GM21576 (cell line): Measurements from ENCODE around the gene DIP2C.
"Not testable (repeated sequence)": the region's sequence is repeated elsewhere in the genome, so short reads cannot be mapped to it uniquely, and the experiment has no call there.

Experiments
- ATAC-seq: cut with Tn5 transposase; IDR thresholded peaks from one replicate; pipeline ENCODE4 v1.9.1; 2021; ENCODE audit warnings: mild to moderate bottlenecking, moderate library complexity; ENCODE audit not compliant: unreplicated experiment

The DIP2C gene

DNA sequence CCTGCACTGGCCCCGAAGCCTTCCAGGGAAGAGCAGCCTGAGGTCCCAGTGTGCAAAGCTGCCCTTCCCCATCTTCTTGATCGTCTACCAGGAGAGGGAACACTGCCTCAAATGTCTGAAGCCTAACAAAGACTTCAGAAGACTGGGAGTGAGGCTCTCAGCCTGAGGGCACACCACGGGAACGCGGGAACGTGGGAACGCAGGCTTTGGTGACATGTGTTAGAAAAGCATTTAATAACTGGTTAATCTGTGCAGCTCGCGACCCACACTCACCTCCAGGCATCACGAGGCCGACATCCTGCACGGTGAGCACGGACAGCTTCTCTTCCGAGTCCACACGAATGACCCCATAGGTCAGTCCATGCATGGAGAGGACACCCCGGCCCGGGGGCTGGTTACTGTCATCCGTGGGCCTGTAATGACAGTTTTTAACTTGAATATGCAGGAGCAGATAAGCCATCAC, 320.2 kb downstream of the DIP2C start:
- ATAC-seq: no peak

DNA sequence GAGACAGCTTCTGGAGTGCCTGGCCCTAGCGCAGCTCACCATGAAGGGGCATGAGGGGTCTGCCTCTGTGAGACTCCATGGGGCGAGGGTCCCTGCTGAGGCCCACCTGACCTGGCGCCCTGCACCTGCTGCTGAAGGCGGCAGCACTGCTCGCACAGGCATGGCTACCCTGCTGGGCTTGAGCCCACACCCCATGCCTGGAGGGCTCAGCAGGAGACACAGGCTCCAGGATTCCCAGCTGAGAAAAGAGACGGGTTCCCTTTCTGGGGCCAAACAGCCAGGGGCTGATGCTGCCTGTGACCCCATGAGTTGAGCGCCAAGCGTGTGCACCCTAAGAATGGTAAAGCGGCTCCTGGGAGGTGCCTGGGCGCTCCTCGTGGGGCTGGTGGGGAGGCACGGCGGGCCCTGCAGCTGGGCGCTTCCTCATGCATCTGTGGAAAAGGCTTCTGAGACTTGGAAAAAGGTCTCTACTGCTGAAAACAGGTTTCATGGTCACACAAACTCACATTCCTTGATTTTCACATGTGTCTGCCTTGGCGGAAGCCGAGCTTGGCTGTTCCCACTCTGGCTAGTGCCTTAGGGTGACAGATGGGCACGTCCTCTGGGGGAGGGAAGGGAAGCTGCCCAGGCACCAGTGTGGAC, 320.8 kb downstream of the DIP2C start:
- no peak for ATAC-seq

DNA sequence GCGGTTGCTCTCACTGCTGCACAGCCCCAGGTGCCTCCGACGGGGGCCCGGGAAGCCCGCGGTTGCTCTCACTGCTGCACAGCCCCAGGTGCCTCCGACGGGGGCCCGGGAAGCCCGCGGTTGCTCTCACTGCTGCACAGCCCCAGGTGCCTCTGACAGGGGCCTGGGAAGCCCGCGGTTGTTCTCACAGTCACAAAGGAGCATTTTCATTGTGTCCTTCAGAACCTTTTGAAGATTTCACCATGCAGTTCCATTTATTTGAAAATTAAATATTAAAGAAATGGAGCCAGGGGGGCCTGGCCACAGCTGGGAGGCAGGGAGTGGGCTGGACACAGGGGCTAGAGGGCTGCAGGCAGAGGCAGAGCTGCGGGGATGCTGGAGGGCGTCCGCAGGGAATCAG, 321.4 kb downstream of the DIP2C start:
- ATAC-seq: not testable (repeated sequence)

- ATAC-seq: no peak
These were observed 321.8 kb downstream of the DIP2C start for GRCh38 chr10:367636-368035.

GRCh38 chr10:366186-366585, 323.3 kb downstream of the DIP2C start:
- no peak for ATAC-seq

- ATAC-seq: no peak
These were observed 325.1 kb downstream of the DIP2C start for GRCh38 chr10:364267-364775.

DNA sequence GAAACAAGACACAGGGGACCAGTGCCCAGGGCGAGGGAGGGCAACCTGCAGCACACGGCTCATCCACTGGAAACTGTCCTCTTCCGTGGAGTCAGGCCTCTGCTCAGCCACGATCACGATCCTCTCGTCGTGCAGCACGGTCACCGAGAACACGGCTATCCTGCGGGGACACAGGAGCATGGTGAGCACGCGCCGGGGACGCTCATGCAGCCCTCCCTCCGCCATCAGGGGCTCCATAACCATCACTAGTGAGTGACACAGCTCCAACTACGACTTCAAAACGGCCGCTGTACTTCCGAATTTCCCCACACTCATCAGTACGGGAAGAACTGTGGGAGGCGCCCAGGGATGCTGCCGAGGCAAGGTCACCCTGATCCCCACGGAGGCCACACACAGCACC, 326.3 kb downstream of the DIP2C start:
- no peak for ATAC-seq

DNA sequence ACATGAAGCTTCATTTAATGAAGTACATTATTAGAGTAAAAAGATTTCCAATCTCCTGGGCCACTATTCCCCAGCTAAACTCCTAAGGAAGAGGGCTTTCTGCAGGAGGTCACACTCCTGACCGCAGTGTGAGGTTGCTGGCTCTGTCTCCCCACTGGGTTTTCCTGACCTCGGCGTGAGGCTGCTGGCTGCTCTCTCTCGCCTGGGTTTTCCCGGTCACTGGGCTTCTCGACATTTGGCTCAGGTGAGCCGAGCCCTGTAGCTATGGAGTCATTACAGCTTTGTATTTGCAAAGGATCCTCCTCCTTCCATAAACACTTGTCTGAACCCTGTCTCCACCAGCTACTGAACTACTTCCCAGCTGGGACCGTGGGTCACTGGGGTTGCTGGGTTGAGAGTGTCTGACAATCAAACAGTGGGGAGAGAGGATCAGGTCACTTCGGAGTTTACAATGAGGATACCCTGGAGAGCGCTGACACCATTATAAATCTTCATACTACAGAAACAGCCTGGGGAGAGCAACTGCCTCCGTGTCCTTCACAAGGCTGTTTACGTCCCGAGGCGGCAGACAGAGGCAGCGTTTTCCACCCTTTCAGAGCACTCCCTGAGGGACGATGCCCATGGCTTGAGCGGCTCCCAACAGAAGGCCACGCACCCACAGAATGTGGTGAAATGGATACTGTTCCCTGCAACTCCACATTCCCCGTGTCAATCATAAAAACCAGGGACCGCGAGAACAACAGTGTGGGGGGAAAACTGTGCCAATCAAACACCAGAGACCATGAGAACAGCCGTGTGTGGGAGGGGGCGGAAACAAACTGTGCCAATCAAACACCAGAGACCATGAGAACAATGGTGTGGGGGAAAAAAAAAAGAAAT, 328.0 kb downstream of the DIP2C start:
- ATAC-seq: no peak

DNA sequence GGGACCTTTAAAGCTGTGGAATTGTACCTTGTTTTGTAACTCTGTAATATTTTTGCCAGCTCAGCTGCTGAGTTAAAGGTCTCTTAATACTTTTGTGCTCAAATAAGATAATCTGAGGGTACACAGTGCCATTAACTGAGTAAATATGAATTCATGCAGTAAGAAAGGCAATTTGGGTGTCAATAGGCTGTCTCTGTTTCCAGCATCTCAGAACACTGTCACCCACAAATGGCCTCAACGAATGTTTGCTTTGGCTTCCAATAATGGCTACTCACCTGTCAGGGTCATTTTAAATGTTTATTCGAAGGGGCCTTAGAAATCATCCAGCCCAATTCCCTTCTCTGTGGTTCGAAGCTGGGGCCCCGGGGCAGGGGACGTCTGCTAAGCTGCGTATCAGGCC, 328.8 kb downstream of the DIP2C start:
- ATAC-seq: no peak

DNA sequence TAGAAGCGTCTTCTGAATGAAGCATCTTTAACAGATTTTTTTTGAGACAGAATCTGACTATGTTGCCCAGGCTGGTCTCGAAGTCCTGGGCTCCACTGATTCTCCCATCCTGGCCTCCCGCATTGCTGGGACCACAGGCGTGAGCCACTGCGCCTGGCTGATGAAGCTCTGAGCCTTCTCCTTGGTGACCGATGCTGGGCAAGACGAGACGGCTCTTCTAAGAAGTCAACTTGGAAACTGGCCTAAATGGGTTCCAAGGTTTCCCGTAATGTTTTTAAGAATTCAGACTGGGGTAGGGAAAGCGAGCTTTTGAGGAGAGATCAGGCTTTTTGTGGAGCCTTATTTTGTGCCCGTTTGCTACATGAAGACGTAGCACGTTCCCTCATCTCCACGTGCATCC, 329.7 kb downstream of the DIP2C start:
- no peak for ATAC-seq

- no peak for ATAC-seq
These were observed 330.4 kb downstream of the DIP2C start for GRCh38 chr10:359093-359492.

- ATAC-seq: no peak
These were observed 332.1 kb downstream of the DIP2C start for GRCh38 chr10:357201-357950.

GRCh38 chr10:356452-356851, 333.0 kb downstream of the DIP2C start:
- ATAC-seq: no peak

GRCh38 chr10:354901-355617, 334.4 kb downstream of the DIP2C start:
- ATAC-seq: no peak

DNA sequence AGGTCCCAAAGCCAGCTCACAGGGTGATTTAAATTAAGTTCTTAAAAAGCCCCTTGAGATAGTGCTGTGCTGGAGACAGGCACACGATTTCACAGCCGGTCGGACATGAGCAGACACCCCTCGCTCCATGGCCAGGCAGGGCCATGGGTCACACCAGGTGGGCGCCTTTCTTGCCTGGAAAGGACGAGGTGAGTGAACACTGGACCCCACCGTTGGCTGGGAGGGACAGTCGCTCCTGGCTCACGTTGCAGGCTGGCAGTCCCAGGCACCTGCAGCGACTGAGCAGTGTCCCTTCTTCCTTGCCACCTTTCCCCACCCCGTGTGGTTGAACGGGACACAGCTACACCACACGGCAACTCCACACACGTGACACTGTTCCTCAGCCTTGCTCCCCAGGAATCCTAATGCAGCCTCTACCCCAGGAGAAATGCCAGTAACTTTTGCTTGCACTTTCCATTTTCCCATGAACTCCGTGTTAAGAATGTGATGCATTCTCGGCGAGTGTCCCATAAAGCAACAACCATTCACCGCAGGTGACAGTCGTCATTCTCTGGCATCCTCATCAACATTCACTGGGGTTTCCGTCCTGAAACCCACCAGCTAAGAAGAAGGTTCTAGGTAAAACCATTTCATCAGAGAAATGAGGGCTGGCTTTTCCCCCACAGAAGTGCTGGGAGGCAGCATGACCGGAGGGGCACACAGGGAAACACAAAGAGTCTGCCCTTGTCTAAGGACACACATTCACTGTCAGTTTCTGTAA, 336.8 kb downstream of the DIP2C start:
- ATAC-seq: no peak

DNA sequence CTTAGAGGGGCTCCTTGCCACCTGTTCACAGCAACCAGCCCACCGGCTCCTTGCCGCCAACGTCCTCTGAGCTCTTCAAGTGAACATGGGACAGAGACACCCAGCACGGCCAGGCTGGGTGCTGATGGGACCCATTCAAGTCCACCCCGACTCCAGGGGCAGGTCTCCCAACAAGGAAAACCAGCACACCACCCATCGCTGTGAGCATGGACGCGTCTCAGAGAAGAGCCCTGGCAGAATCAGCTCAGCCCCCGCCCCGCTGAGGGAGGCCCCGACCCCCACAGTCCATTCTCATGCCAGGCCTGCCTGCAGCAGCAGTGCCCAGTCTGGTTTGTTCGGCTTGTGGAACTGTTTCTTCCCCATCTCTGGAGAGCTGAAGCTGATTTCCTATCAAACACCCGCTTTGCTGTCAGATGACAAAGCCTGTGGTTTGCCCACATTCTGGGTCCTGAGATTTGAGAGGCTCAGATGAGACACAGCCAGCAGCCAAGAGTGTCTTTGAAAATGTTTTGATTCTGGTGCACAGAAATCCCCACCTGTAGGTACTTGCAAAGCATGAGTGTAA, 337.6 kb downstream of the DIP2C start:
- ATAC-seq: no peak

- no peak for ATAC-seq
These were observed 338.4 kb downstream of the DIP2C start for GRCh38 chr10:350981-351501.

GRCh38 chr10:349081-349480, 340.4 kb downstream of the DIP2C start:
- no peak for ATAC-seq

DNA sequence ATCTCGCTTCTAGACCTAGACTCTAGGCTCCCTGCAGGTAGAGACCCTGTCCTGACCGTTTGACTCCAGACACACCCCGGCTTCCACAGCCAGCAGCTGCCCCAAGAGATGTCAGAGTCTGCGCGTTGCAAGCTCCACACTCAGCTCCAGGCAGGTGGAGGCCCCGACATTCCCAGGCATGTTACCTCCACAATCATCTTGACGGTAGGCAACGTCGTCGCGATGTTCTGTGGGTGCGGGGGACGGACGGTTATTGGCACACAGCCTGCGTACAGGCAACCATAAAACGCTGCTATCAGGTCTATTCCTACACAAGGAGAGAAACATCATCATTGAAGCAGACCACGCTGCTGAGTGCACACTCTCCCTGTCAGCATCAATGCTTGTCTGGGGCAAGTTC, 341.0 kb downstream of the DIP2C start:
- no peak for ATAC-seq
